Gastroesophageal sphincter (tissue), 4 donors: ENCODE results near the gene PLEKHA8. TPM values are rescaled to one million over a fixed set of nuclear protein-coding genes. Genes with fewer than 3 reads are reported as not detected.

Experiments used
- ATAC-seq: fragments of 150-250 bp; one replicate; pipeline ENCODE4 v1.9.1; 2016; ENCODE audit warnings: mild to moderate bottlenecking, moderate library complexity
- H3K27ac ChIP-seq, 4 donors: fragments of 200-600 bp; sonication (generic) in 3 of 4; 1 replicate in 3 of 4; 2 replicates in 1 of 4; pipeline ENCODE4 v1.5.1; 2016 to 2019
- H3K27me3 ChIP-seq: fragments of 200-600 bp; sonication (generic); one replicate; pipeline ENCODE4 v1.5.1; 2019
- H3K36me3 ChIP-seq, 2 donors: fragments of 200-600 bp; sonication (generic); one replicate each; pipeline ENCODE4 v1.5.1; 2019; ENCODE audit warnings: control low read depth in 1 of 2
- H3K4me1 ChIP-seq, 3 donors: fragments of 200-600 bp; sonication (generic); 1 replicate in 2 of 3; 2 replicates in 1 of 3; pipeline ENCODE4 v1.5.1; 2016 to 2019; ENCODE audit warnings: control low read depth in 2 of 3
- H3K4me3 ChIP-seq, 2 donors: fragments of 200-600 bp; sonication (generic); one replicate each; pipeline ENCODE4 v1.5.1; 2019; ENCODE audit warnings: mild to moderate bottlenecking in 1 of 2, moderate library complexity in 1 of 2
- H3K9me3 ChIP-seq, 3 donors: fragments of 200-600 bp; sonication (generic); one replicate each; pipeline ENCODE4 v1.5.1; 2017 to 2019; ENCODE audit warnings: control low read depth in 2 of 3
- CTCF ChIP-seq, 4 experiments: fragments of 200-600 bp in 2 of 4; fragments of 450-650 bp in 2 of 4; sonication (generic) in 1 of 4; IDR thresholded peaks; one replicate each; pipeline ENCODE4 v1.5.1; 2017 to 2019; ENCODE audit warnings: antibody characterized with exemption in 4 of 4, mild to moderate bottlenecking in 2 of 4, moderate library complexity in 2 of 4
- EP300 ChIP-seq: sonication (generic); formaldehyde crosslinking; IDR thresholded peaks from one replicate; pipeline ENCODE4 v1.6.1; 2017; ENCODE audit warnings: antibody characterized with exemption, mild to moderate bottlenecking
- POLR2A ChIP-seq, 2 donors: fragments of 450-650 bp; IDR thresholded peaks; one replicate each; pipeline ENCODE4 v1.6.1; 2017; ENCODE audit warnings: antibody characterized with exemption in 2 of 2, mild to moderate bottlenecking in 2 of 2, moderate library complexity in 1 of 2
- POLR2AphosphoS5 ChIP-seq: sonication (generic); formaldehyde crosslinking; IDR thresholded peaks from one replicate; pipeline ENCODE4 v1.6.1; 2017; ENCODE audit warnings: antibody characterized with exemption
- WGBS, 2 donors: methylation state at CpG; one replicate each; pipeline ENCODE4 v1.1.5; 2018; ENCODE audit warnings: low coverage in 1 of 2; 5-methylcytosine and 5-hydroxymethylcytosine counted together
- total RNA-seq, 4 donors: library from RNA; depleted of rRNA; stranded (reverse); fragments of >200 nt; gene quantifications; one replicate each; pipeline ENCODE4 v1.1.0, GENCODE V29; 2016

The PLEKHA8 gene
- total RNA-seq, 4 donors from 2014 or later = 7.5 to 16.3 (median 11.4) TPM

GRCh38 chr7:30086529-30086928 lies 58.3 kb downstream of the PLEKHA8 start:
- no peak for TF ChIP-seq EP300
- no peak for TF ChIP-seq POLR2AphosphoS5
- no peak for TF ChIP-seq POLR2A (IDR thresholded peaks at IDR 0.05)
- no peak for TF ChIP-seq CTCF (IDR thresholded peaks at IDR 0.05)
- Histone ChIP-seq H3K36me3 (no peaks in the 10 kb centered on the region), H3K4me1 (no peaks in the 10 kb centered on the region), H3K27ac (no peak overlapping the region), H3K9me3 (no peaks in the 10 kb centered on the region), H3K27me3 (no peaks in the 10 kb centered on the region), H3K4me3 (no peak overlapping the region)
- no peak for ATAC-seq

GRCh38 chr7:30087371-30087770 lies 59.2 kb downstream of the PLEKHA8 start:
- Histone ChIP-seq H3K4me1 (peaks cover 0 to 2% (median 0%) of the 10 kb centered on the region in 3 donors), H3K36me3 (no peaks in the 10 kb centered on the region), H3K27ac (no peak overlapping the region), H3K4me3 (no peak overlapping the region), H3K27me3 (no peaks in the 10 kb centered on the region), H3K9me3 (no peaks in the 10 kb centered on the region)
- ATAC-seq = no peak
- no peak for TF ChIP-seq CTCF (IDR thresholded peaks at IDR 0.05)
- TF ChIP-seq POLR2A (IDR thresholded peaks at IDR 0.05) = no peak
- no peak for TF ChIP-seq EP300
- TF ChIP-seq POLR2AphosphoS5 = no peak

- no peak for ATAC-seq
- TF ChIP-seq POLR2A (IDR thresholded peaks at IDR 0.05) (no peak), CTCF (IDR thresholded peaks at IDR 0.05) (no peak), EP300 (no peak), POLR2AphosphoS5 (no peak)
- H3K27me3 ChIP-seq = no peaks in the 10 kb centered on the region
- H3K9me3 ChIP-seq = no peaks in the 10 kb centered on the region
- no peak overlapping the region for H3K27ac ChIP-seq
- H3K4me3 ChIP-seq = no peak overlapping the region
- no peaks in the 10 kb centered on the region for H3K36me3 ChIP-seq
- peaks cover 0 to 3% (median 0%) of the 10 kb centered on the region in 3 donors for H3K4me1 ChIP-seq
These were observed 60.1 kb downstream of the PLEKHA8 start for GRCh38 chr7:30088362-30088761.

GRCh38 chr7:30090111-30090510 lies 61.9 kb downstream of the PLEKHA8 start:
- H3K9me3 ChIP-seq = no peaks in the 10 kb centered on the region
- ATAC-seq = no peak
- no peak overlapping the region for H3K4me3 ChIP-seq
- no peaks in the 10 kb centered on the region for H3K27me3 ChIP-seq
- 75 to 92% methylated on average over 3 of the region's 3 CpGs for WGBS, 2 donors
- H3K4me1 ChIP-seq = peaks cover 0 to 3% (median 0%) of the 10 kb centered on the region in 3 donors
- TF ChIP-seq POLR2A (IDR thresholded peaks at IDR 0.05) (no peak), CTCF (IDR thresholded peaks at IDR 0.05) (no peak), POLR2AphosphoS5 (no peak), EP300 (no peak)
- H3K36me3 ChIP-seq = no peaks in the 10 kb centered on the region
- H3K27ac ChIP-seq = no peak overlapping the region

- H3K27me3 ChIP-seq = no peaks in the 10 kb centered on the region
- peaks cover 0 to 3% (median 0%) of the 10 kb centered on the region in 3 donors for H3K4me1 ChIP-seq
- peak; percentile 72 for ATAC-seq
- peak; percentile 26 for TF ChIP-seq POLR2AphosphoS5
- TF ChIP-seq EP300 = no peak
- TF ChIP-seq CTCF (IDR thresholded peaks at IDR 0.05) = no peak
- no peak for TF ChIP-seq POLR2A (IDR thresholded peaks at IDR 0.05)
- H3K4me3 ChIP-seq = no peak overlapping the region
- H3K9me3 ChIP-seq = no peaks in the 10 kb centered on the region
- peak overlapping the region in 1 of 4 donors; percentile 27 for H3K27ac ChIP-seq
- WGBS, 2 donors = 18 to 47% methylated on average over 2 of the region's 2 CpGs
- H3K36me3 ChIP-seq = no peaks in the 10 kb centered on the region
These were observed 63.3 kb downstream of the PLEKHA8 start for GRCh38 chr7:30091491-30091912.
